GM19035 (cell line): ENCODE data around the gene RNF220.

Experiments
- ATAC-seq: cut with Tn5 transposase; IDR thresholded peaks from one replicate; pipeline ENCODE4 v1.9.1; 2021; ENCODE audit not compliant: unreplicated experiment

RNF220 gene

GRCh38 chr1:44406737-44407429, 1.8 kb downstream of the RNF220 start:
- no peak for ATAC-seq

DNA sequence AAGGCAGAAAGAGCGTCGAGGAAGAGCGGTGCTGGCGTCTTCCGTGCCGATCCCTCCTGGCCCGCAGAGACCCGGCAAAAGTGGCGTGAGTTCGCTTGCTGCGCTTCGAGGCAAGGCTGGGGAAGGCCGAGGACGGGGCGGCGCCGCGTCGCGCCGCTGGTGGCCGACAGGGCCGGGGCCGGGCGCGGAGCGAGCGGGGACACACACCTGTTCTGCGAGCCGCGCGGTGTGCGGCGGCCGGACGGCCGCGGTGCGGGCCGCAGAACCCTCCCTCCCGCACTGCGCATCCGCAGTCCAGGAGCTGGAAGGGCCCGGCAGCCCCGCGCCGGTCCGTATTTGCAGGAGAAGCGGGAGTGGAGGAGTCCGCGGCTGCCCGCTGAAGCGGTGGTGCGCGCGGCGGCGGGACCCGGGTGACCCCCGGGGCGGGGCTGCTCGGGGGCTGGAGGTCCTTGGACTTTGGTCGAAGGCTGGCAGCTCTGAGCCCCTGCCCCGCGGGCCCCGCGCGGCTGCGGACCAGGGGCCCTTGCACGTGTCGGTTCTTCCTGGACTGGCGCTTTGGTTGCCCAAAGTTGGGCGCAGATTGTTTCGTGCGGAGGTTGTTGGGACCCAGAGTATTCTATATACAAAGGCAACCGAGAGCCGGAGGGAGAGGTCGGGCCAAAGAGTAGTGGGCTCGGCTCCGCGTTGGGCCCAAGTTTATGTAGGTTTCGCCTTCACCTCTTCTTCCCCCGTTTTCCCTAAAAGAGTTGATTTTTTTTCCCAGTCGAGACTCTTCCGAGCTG, 2.6 kb downstream of the RNF220 start:
- no peak for ATAC-seq

DNA sequence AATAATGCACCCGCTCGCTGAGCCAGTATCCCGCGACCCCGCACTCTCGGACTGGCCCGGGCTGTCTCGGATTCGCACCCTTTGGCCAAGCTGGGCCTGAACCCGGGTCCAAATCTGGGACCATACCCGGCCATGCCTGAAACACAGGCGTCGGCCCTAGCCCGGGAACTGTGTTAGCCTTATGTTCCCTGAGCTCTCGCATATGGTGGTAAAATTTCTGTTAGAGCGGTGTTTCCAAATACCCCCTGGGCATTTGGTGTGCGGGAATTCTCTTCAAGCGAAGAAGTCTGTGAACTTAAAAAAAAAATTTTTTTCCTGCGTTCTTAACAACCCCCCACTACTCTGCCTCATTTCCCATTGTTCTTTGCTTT, 3.1 kb downstream of the RNF220 start:
- no peak for ATAC-seq

DNA sequence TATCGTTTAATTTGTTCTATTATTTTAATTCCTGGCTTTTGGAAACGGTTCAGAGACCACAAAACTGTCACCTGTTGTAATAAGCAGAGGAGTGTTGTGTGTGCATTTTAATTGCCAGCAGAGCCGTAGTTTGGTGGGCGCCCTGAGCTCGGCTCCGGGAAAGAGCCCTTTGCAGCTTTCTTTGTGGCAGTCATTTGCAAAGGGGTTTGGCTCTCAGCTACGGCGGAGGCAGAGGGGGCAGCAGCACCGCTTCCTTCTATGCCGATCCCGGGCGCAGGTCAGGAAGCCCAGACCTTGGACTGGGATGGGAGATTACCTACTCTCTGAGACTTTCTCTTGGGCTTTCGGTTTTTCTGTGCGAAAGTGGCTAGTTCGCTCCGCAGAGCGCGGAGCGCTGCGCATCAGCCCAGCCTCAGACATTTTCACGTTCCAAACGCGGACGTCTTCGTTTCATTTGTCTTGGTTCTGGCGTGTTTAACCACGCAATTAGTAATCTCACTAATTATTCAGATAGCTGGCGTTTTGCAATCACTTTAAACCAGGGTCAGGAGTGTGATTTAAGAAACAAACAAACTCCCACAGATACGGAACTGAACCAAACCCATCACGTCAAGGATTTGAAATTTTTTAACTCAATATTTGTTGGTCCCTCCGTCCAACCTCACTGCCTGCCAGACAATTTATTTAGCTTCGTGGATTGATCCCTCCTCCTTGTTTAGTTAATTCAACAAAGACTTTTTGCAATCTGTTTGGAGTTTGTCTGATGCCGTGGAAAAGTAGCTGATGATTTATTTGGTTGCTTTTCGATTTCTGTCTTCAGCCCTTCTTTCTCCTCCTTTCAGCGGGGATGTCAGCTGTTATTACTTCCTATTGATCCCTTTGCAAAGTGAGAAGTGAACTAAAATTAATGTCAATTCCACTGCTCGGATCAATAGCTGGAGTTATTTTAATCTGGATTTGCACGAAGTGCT, 3.9 kb downstream of the RNF220 start:
- ATAC-seq, result no peak

DNA sequence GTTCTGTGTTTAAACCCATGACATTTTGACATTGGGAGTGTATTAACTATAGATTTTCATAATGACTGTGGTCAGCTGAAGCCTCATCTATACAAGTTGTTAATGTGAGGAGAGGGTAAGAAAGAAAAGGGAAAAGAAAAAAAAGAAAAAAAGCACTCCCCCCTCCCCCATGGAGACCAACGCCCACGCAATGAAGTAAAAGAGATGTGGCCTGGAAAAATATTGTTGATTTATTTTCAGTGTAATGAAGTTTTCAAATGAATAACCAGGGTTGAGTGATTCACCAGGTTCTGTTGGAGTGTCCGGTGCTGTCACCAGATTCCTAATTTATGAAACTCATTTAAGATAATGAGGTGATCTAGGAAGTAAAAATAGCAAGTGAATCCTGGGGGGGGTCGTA, 4.7 kb downstream of the RNF220 start:
- no peak for ATAC-seq

GRCh38 chr1:44411861-44412260, 6.8 kb downstream of the RNF220 start:
- ATAC-seq, result no peak

DNA sequence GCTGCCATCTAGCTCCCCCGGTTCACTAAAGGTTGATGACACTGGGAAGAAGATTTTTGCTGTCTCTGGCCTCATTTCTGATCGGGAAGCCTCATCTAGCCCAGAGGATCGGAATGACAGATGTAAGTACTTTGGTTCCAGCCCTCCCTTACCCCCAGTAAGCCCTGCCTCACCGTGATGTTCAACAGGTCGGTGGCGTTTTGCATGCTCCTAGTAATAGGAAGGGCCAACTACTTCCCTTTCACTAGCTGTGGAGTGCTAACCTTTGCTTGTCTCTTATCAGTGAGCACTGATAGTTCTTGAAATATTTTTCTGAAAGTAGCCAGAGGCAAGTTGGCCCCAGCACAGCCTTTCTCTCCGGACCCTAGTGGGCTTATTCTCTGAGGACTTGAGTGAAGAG, 7.5 kb downstream of the RNF220 start:
- no peak for ATAC-seq

- ATAC-seq, result no peak
These were observed 8.7 kb downstream of the RNF220 start for GRCh38 chr1:44413740-44414139.

DNA sequence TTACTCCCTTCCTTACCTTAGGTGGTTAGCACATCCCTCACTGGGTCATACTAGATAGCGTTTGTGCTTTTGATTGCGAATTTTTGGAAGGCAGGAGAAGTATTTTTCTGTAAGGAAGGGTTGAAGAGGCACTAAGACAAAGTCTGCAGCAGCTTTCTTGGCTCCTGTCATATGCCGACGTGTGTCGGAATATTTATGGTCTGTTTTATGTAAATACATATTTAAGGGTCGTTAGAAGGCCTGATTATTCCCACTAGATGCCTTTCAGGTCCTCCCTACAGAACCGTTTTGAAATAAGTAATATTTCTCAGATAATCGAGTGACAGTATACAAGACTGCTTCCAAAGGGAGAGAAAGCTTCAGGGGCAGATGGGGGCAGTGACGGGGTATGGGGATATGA, 10.0 kb downstream of the RNF220 start:
- no peak for ATAC-seq

DNA sequence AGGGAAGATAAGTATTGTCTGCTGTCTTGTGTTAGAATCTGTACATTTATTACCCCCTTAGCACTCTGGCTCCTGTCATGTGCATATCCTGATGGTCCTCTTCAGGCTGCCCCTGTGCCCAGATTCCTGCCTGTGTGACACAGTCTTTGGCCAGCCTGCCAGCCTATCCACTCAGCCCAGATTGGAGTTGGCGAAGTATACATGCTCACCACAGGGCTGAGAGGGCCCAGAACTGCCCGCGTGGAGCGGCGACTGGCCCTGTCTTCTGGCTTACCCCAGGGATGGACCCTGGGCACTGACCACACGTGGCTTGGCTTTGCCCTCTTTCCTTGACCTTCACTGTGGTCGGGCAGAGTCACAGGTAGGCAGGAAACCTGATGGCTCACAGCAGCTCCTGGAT, 11.4 kb downstream of the RNF220 start:
- ATAC-seq, result no peak

GRCh38 chr1:44417351-44418021, 12.4 kb downstream of the RNF220 start:
- no peak for ATAC-seq

DNA sequence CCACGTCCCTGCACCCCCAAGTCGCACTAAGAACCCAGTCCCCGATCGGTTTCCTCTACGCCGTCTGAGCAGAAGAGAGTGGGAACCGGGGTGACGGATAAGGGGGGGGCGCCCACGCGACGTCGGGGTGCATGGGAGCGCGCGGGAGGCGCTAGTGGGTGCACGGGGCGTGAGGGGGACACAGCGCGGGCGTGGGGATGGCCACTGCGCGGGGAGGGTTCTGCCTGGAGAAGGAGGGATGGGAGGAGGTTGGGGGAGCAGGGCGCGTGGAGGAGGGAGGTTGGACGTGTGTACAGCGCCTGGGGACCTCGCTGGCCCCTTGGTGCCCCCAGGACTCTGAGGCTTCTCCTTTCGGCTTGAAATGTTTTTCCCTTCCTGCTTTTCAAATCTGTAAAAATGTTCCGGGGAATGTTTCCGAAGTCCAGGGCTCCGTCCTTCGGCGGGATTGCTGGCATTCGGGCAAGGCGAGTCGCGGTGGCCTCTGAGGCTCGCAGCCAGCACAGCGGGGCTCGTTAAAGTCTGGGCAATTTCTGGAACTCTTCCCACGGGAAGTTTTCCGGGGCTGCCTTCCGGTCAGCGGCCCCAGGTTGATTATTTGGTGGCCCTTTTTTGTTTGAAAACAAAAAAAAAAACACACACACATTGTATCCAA, 13.1 kb downstream of the RNF220 start:
- no peak for ATAC-seq

DNA sequence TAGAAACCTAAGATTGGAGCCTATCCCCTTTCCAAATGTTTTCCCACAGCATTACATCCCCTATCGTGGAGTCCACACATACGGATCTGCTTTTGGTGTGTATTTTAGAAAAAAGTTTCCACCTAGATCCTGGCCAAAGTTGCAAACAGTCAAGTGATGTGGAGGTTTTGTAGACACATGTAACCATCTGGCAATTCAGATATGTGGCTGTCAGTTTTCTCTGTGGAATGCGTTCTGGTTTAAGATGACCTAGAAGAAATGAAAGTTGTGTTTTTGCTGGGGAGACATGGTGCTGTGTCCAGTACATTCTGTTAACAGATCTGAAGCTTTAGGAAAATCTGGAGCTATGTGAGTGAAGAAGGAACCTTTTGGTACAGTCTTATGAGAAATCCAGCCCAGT, 14.8 kb downstream of the RNF220 start:
- no peak for ATAC-seq

GRCh38 chr1:44420535-44420934, 15.5 kb downstream of the RNF220 start:
- ATAC-seq, result no peak

DNA sequence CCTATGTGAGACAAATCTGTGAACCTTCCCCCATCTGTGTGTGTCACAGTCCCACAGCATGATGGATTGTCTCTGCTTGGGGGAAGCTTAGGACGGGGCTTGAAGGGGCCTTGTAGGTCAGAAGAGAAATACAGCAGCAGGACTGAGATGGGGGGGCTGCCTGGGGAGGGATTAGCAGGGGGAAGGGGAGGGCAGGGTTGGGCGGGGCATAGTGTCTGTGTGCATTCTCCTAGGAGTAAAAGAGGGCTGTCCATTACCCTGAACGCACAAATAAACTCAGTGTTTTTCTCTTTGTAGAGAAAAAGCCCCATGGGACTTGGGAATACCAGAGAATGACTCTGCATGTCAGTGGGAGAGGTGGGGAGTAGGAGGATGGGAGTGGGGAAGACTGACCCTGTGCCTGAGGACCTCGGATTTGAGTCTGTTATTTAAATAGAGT, 16.4 kb downstream of the RNF220 start:
- ATAC-seq, result no peak

GRCh38 chr1:44422161-44422560, 17.1 kb downstream of the RNF220 start:
- ATAC-seq, result no peak

DNA sequence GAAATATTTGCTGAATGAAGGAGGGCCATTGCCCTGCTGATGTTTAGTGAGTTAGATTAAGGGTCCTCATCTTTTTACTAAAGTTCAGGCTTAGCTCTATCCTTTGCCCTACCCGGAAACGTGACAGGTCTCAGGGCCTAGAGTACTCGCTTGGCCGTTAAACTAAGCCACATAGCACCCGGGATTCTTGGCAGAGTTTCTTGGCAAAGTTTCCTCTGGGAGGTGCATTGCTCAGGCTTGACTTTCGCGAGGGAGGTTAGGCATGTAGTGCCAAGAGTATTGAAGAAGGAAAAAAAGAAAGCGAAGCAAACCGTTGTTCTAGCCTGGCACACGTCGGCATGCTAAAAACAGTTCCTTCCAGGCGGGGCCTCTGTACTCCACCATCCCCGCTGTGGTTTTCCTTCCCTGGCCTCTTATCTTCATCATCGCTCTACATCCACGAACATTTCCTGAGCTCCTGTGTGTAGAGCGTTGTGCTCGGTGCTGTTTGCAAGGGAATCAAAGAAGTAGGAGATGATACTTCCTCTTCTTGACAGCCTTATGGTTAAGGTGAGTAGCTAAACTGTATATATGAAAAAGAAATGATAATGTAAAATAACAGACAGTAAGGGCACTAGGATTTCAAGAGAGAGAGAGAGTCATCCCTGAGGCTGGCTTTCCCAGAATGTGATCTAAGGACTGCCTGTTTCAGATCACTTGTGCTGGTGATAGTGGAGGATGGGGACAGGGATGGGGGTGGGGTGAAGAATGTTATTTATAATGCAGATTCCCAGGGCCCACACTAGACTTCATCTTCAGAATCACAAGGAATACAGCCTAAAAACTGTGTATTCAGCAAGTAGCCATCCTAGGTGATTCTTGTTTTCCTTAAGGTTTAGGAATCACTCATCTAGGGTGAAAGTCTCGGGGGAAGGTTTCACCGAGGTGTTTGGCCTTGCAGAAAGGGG, 18.8 kb downstream of the RNF220 start:
- no peak for ATAC-seq

- no peak for ATAC-seq
These were observed 19.7 kb downstream of the RNF220 start for GRCh38 chr1:44424747-44425146.

DNA sequence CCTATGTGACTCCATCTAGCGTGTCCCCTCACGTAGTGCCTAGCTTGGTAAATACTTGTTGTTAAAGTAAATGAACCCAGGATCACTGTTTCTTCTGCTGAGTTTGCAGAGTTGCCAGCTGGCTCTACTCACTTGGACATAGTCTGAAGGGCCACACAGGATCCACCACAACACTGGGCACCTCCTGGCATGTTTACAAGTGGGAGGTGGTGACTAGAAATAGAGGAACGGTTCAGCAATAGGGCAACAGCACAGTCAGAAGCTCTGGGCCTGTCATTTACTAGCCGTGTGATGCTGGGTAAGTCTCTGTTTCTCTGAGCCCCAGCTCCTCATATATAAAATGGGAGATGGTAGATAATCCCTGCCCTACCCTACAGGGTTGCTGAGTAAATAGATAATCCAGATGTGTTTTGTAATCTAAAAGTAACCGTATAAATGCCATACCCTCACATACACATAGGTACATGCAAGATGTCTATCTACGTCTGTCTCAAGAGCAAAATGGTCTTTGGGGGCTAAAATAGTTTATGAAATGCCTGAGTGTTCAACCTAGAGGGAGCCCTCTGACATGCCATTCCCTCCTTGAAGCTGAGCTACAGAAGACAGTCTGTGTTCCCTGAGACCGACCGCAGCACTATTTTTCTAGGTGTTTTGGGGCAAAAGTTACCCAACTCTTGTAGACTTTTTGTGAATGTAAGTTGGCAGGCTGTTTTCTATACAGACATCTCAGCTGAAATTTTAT, 20.5 kb downstream of the RNF220 start:
- no peak for ATAC-seq
